ENCODE measurements around the gene PXDN. TPM values are rescaled to one million over a fixed set of nuclear protein-coding genes. Genes with fewer than 3 reads are reported as not detected.

The PXDN gene
- total and polyA plus RNA-seq, 4 donors, result 42.8 to 69.7 (median 59.7) TPM

DNA sequence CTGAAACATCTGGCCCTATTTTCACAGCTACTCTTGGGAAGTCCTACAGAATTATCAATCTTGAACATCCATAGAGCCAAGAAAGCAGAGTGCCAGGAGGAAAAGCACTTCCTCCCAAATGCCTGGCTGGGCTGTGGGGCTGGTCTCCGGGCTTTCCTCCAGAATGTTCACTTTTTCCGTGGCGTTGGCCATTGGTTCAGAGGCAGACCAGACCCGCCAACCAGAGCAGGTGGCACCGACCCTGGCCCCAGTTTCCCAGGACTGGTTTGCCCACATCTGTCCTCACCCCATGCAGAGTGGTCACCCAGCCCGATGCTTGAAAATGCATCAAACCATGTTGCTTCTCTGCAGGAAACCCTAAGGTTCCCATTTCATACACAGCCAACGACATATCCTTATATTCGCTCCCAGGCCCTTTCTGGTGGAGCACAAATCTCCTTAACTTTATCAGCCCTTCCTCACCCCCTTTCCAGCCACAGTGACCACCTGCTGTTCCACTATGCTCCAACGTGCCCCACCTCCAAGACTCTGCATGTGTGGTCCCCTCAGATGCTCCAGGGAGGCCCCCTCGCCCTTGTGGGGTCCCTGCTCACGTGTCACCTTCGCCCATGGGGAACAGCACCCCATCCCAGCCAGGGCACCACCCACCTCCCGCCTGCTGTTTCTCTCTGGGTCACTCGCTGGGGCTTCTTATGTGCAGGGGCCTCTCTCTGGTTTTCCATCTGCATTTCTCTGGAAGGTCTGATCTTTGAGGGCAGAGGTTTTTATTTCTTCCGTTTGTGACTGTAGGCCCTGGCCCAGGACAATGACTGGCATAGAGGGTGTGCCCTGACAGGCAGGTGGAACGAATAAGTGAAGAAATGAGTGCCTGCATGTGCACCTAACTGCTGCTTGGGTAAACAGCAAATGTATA lies 92.9 kb downstream of the PXDN start:
- no peak for DNase-seq (ENCODE audit: low read depth in 4 of 6, low spot score in 6 of 6)
- H3K27me3 ChIP-seq (ENCODE audit: control insufficient read depth, insufficient read depth, low read length), result no peaks in the 10 kb centered on the region
- H3K27ac ChIP-seq (ENCODE audit: low read depth, low read length), result no peak overlapping the region

GRCh38 chr2:1650085-1650872 lies 94.0 kb downstream of the PXDN start:
- H3K4me3 ChIP-seq (ENCODE audit: low read depth, low read length), result no peak overlapping the region
- peaks cover 75% of the 10 kb centered on the region for H3K36me3 ChIP-seq (ENCODE audit: control insufficient read depth, insufficient read depth, low read length)
- H3K4me1 ChIP-seq (ENCODE audit: control insufficient read depth, insufficient read depth, low read length), result peaks cover 22% of the 10 kb centered on the region
- 90% methylated on average over 19 of the region's 19 CpGs for WGBS (ENCODE audit: insufficient coverage)
- H3K27me3 ChIP-seq (ENCODE audit: control insufficient read depth, insufficient read depth, low read length), result no peaks in the 10 kb centered on the region
- DNase-seq (ENCODE audit: low read depth in 4 of 6, low spot score in 6 of 6), result no peak
- H3K27ac ChIP-seq (ENCODE audit: low read depth, low read length), result no peak overlapping the region
- H3K9me3 ChIP-seq (ENCODE audit: control insufficient read depth, insufficient read depth, low read length), result no peaks in the 10 kb centered on the region

More for the DNA sequence above, 92.9 kb downstream of the PXDN start:
- Histone ChIP-seq H3K9me3 (ENCODE audit: control insufficient read depth, insufficient read depth, low read length) (no peaks in the 10 kb centered on the region), H3K4me3 (ENCODE audit: low read depth, low read length) (no peak overlapping the region), H3K36me3 (ENCODE audit: control insufficient read depth, insufficient read depth, low read length) (peaks cover 67% of the 10 kb centered on the region), H3K4me1 (ENCODE audit: control insufficient read depth, insufficient read depth, low read length) (peaks cover 16% of the 10 kb centered on the region)
- WGBS (ENCODE audit: insufficient coverage), result 81% methylated on average over 16 of the region's 16 CpGs

DNA sequence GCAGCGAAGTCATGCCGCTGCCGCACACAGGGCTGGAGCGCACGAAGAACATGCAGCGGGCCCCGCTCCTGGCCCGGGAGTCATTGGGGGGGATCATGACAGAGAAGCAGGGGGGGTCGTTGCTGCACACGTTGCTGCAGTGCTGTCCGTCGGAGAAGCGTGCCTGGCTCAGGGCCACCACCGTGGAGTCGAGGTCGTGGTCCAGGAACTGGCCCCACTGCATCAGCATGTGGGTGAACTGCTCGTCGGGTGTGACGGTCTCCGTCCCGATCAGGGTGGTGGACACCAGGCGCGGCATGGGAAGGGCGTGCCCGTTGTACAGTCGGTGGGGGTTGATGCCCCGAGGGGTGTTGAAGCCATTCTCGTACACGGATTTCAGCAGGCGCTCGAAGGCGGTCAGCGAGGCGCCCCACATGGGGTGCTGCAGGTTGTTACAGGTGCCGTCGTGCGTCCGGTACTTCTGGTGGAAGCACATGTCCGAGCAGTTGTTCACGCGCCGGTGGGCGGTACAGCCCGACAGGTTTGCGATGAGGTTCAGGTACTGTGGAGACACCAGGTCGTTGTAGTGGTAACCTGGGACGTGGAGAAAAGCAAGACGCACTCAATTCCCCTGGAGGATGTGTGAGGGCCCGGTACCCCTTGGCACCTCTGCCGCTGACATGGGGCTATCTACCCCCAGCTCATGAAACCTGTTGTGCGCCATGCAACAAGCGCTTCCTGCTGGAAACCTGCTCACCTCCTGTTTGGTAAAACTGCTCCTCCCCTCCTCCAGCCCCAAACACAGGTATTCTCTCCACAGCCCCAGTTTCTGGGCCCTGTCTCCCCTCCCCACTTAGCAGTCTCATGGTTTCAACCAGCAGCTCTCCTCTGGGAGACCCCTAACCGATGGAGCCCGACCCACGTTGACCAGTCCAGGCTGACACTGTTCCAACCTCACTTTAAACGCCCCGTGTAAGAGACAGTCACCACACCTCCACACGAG lies 94.9 kb downstream of the PXDN start:
- 97% methylated on average over 52 of the region's 58 CpGs for WGBS (ENCODE audit: insufficient coverage)
- Histone ChIP-seq H3K36me3 (ENCODE audit: control insufficient read depth, insufficient read depth, low read length) (peaks cover 71% of the 10 kb centered on the region), H3K27me3 (ENCODE audit: control insufficient read depth, insufficient read depth, low read length) (no peaks in the 10 kb centered on the region), H3K4me3 (ENCODE audit: low read depth, low read length) (no peak overlapping the region), H3K9me3 (ENCODE audit: control insufficient read depth, insufficient read depth, low read length) (no peaks in the 10 kb centered on the region), H3K4me1 (ENCODE audit: control insufficient read depth, insufficient read depth, low read length) (peaks cover 22% of the 10 kb centered on the region), H3K27ac (ENCODE audit: low read depth, low read length) (no peak overlapping the region)
- DNase-seq (ENCODE audit: low read depth in 4 of 6, low spot score in 6 of 6), result no peak

DNA sequence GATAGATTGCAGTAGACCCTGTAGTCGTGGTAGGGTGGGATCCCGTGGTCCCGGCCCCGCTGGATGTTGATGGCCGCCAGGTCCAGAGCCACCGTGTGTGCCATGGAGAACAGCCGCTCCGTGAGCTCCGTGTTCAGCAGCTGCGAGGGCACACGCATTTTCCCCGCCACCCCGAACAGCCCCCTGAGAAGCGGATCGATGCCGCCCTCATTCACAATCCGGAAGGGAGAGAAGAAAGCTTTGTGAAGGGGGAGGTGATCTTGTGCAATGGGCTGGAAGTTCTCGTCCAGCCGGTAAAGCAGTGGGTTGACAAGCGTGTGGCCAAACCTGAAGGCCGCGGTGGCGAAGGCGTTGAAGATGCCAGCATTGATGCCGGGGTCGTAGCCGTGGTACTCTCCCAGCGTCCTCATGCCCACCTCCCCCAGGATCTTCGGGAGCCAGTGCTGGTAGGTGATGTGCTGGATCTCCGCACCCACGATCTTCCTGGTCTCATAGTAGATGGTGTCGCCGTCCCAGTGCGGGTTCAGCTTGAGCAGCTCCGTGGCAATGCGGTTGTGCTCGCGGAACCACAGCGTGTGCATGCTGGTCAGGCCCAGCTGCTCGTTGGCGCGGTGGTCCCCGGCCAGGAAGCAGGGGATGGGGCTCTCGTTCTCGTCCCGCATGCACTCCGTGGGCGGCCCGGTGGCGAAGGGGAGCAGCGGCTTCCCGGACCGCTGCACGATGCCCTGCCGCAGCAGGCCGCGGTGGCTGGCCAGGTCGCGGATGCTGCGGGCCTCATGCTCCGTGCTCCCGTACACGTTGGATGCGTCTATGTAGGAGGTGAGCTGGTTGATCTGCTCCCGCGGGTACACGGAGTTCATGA lies 95.8 kb downstream of the PXDN start:
- 97% methylated on average over 67 of the region's 67 CpGs for WGBS (ENCODE audit: insufficient coverage)
- H3K36me3 ChIP-seq (ENCODE audit: control insufficient read depth, insufficient read depth, low read length), result peaks cover 75% of the 10 kb centered on the region
- H3K27me3 ChIP-seq (ENCODE audit: control insufficient read depth, insufficient read depth, low read length), result no peaks in the 10 kb centered on the region
- DNase-seq (ENCODE audit: low read depth in 4 of 6, low spot score in 6 of 6), result no peak
- H3K27ac ChIP-seq (ENCODE audit: low read depth, low read length), result no peak overlapping the region
- peaks cover 22% of the 10 kb centered on the region for H3K4me1 ChIP-seq (ENCODE audit: control insufficient read depth, insufficient read depth, low read length)
- no peak overlapping the region for H3K4me3 ChIP-seq (ENCODE audit: low read depth, low read length)
- H3K9me3 ChIP-seq (ENCODE audit: control insufficient read depth, insufficient read depth, low read length), result no peaks in the 10 kb centered on the region

GRCh38 chr2:1647417-1648240 lies 96.7 kb downstream of the PXDN start:
- no peak overlapping the region for H3K4me3 ChIP-seq (ENCODE audit: low read depth, low read length)
- no peak overlapping the region for H3K27ac ChIP-seq (ENCODE audit: low read depth, low read length)
- no peak for DNase-seq (ENCODE audit: low read depth in 4 of 6, low spot score in 6 of 6)
- H3K36me3 ChIP-seq (ENCODE audit: control insufficient read depth, insufficient read depth, low read length), result peaks cover 72% of the 10 kb centered on the region
- no peaks in the 10 kb centered on the region for H3K9me3 ChIP-seq (ENCODE audit: control insufficient read depth, insufficient read depth, low read length)
- H3K4me1 ChIP-seq (ENCODE audit: control insufficient read depth, insufficient read depth, low read length), result peaks cover 17% of the 10 kb centered on the region
- H3K27me3 ChIP-seq (ENCODE audit: control insufficient read depth, insufficient read depth, low read length), result no peaks in the 10 kb centered on the region
- 91% methylated on average over 20 of the region's 20 CpGs for WGBS (ENCODE audit: insufficient coverage)

- no peak overlapping the region for H3K27ac ChIP-seq (ENCODE audit: low read depth, low read length)
- peaks cover 21% of the 10 kb centered on the region for H3K4me1 ChIP-seq (ENCODE audit: control insufficient read depth, insufficient read depth, low read length)
- H3K36me3 ChIP-seq (ENCODE audit: control insufficient read depth, insufficient read depth, low read length), result peaks cover 63% of the 10 kb centered on the region
- DNase-seq (ENCODE audit: low read depth in 4 of 6, low spot score in 6 of 6), result no peak
- no peaks in the 10 kb centered on the region for H3K27me3 ChIP-seq (ENCODE audit: control insufficient read depth, insufficient read depth, low read length)
- WGBS (ENCODE audit: insufficient coverage), result 90% methylated on average over 8 of the region's 19 CpGs
- no peak overlapping the region for H3K4me3 ChIP-seq (ENCODE audit: low read depth, low read length)
- no peaks in the 10 kb centered on the region for H3K9me3 ChIP-seq (ENCODE audit: control insufficient read depth, insufficient read depth, low read length)
Measured at GRCh38 chr2:1645761-1646476, 98.4 kb downstream of the PXDN start.

DNA sequence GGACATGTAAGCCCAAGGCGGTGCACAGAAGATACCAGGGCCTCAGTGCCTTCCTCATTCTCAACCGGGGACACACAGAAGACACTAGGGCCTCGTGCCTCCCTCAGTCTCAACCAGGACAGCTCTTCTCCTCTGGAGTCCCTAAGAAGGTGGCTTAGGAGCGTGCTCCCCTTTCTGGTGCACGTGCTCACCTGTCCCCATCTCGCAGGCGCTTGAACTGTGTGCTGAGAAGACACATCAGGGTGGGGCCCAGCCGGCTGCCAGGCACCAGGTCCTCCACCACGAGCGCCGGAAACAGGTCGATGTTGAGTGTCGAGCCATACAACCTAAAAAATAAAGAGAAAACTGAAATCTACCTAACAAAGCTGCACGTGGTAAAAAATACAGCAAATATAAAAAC lies 99.9 kb downstream of the PXDN start:
- H3K4me1 ChIP-seq (ENCODE audit: control insufficient read depth, insufficient read depth, low read length), result peaks cover 26% of the 10 kb centered on the region
- WGBS (ENCODE audit: insufficient coverage), result 97% methylated on average over 10 of the region's 14 CpGs
- DNase-seq (ENCODE audit: low read depth in 4 of 6, low spot score in 6 of 6), result no peak
- peaks cover 64% of the 10 kb centered on the region for H3K36me3 ChIP-seq (ENCODE audit: control insufficient read depth, insufficient read depth, low read length)
- no peaks in the 10 kb centered on the region for H3K9me3 ChIP-seq (ENCODE audit: control insufficient read depth, insufficient read depth, low read length)
- no peak overlapping the region for H3K27ac ChIP-seq (ENCODE audit: low read depth, low read length)
- H3K4me3 ChIP-seq (ENCODE audit: low read depth, low read length), result no peak overlapping the region
- H3K27me3 ChIP-seq (ENCODE audit: control insufficient read depth, insufficient read depth, low read length), result no peaks in the 10 kb centered on the region

All from spinal cord (tissue), 10 donors.